A673 (cell line): ENCODE data around the gene TWF2.

Experiments used
- EZH2 ChIP-seq: fragments of 200-600 bp; sonication (generic); IDR thresholded peaks from 2 replicates; pipeline ENCODE4 v1.6.1; 2017; ENCODE audit warnings: borderline replicate concordance, low read depth, mild to moderate bottlenecking, mixed read lengths, antibody characterized with exemption, low read length; ENCODE audit not compliant: poor library complexity, severe bottlenecking
- TF ChIP-seq, protein P1 (sequence below): fragments of 300-800, 200-600 bp; sonication (generic); conservative IDR thresholded peaks from 2 replicates; pipeline ENCODE4 v1.5.1; 2017; ENCODE audit warnings: low read depth, mild to moderate bottlenecking, antibody characterized with exemption, low read length, moderate library complexity, mixed read lengths

DNA sequence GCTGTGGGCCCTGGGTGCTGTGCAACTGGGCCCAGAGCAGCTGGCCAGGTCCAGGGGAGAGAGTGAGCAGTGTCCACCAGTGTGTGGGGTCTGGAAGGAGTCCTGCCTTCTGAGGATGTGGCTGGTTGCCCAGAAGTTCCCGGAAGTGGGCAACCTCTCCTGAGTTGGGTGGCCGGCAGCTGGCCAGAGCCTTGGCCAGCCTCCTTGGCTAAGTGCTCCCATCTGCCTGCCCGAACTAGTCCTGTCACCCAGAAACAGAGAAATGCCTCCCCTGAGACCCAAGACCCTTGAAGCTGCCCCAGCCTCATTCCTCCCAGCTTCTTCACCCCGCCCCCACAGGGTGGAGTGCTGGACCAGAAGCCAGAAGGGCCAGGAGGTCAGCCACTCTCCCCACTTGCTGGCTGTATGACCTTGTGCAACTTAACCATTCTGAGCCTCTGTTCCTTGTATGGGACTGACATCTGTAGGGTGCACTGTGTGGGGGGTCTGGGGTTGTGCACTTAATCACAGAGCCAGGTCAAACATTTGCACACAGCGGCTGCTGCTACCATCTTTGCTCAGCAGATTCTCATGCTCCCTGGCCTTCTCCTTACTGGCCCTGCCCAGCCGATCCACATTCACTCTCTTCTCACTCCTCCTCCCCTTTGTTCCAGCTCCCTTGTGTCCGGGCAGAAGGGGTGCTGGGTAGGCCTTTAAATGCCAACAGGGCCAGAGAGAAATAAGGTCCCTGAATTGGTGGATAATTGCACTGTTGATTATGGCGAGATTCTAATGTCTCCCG is 48.5 kb downstream of the TWF2 start:
- TF ChIP-seq, protein P1, sequence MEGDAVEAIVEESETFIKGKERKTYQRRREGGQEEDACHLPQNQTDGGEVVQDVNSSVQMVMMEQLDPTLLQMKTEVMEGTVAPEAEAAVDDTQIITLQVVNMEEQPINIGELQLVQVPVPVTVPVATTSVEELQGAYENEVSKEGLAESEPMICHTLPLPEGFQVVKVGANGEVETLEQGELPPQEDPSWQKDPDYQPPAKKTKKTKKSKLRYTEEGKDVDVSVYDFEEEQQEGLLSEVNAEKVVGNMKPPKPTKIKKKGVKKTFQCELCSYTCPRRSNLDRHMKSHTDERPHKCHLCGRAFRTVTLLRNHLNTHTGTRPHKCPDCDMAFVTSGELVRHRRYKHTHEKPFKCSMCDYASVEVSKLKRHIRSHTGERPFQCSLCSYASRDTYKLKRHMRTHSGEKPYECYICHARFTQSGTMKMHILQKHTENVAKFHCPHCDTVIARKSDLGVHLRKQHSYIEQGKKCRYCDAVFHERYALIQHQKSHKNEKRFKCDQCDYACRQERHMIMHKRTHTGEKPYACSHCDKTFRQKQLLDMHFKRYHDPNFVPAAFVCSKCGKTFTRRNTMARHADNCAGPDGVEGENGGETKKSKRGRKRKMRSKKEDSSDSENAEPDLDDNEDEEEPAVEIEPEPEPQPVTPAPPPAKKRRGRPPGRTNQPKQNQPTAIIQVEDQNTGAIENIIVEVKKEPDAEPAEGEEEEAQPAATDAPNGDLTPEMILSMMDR = no peak
- TF ChIP-seq EZH2 = no peak
